ENCODE results near the gene PRKG1.

The PRKG1 gene

DNA sequence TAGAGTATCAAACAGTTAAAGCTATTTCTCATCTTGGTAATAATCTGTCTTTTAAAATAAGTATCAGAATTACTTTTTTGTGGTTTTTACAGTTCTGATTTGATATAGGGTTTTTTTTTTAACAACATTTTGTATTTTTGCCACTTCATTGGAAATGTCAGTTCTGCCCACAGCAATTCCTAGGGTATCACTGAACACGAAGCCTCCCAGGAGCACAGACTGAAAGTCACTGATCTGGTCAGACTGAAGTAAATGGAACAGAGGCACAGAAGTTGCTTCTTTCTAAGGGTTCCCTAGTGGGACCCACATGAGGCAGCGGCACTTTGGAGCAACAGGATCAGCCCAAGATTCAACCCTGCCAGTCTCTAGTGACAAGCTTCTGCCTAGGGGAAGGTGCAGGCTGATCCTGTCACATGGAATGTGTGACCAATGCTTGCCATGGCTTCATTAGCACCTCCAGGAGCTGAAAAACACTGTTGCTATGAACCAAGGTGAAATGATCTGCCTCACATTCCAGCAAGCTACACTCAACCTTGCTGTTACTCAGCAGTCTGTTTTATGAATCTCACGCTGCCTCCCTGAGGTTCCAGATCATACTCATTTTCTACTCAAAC, 898.6 kb downstream of the PRKG1 start:
- FAIRE-seq: no peak
- DNase-seq (ENCODE audit: insufficient read length, low spot score): no peak
- TF ChIP-seq POLR2A (IDR thresholded peaks at IDR 0.05; ENCODE audit: low read depth, low read length) (no peak), POLR2AphosphoS5 (IDR thresholded peaks at IDR 0.05; ENCODE audit: low read depth, low read length) (no peak), TAF1 (IDR thresholded peaks at IDR 0.05; ENCODE audit: low read depth, low read length) (no peak), PAX5 (IDR thresholded peaks at IDR 0.05; ENCODE audit: insufficient read depth, low read length, severe bottlenecking) (no peak), SPI1 (IDR thresholded peaks at IDR 0.05; ENCODE audit: low read depth, low read length) (no peak), POU2F2 (IDR thresholded peaks at IDR 0.05; ENCODE audit: low read depth, low read length) (no peak)

DNA sequence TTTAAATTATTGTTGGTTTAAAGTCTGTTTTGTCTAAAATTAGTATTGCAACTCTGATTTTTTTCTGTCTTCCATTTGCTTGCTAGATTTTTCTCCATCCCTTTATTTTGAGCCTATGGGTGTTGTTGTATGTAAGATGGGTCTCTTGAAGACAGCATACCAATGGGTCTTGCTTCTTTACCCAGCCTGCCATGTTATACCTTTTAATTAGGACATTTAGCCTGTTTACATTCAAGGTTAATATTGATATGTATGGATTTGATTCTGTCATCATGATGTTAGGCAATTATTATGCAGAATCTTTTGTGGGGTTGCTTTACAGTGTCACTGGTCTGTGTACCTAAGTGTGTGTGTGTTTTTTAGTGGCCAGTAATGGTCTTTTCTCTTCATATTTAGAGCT, 906.5 kb downstream of the PRKG1 start:
- no peak for TF ChIP-seq POLR2AphosphoS5 (IDR thresholded peaks at IDR 0.05; ENCODE audit: low read depth, low read length)
- TF ChIP-seq POLR2A (IDR thresholded peaks at IDR 0.05; ENCODE audit: low read depth, low read length): no peak
- no peak for TF ChIP-seq POU2F2 (IDR thresholded peaks at IDR 0.05; ENCODE audit: low read depth, low read length)
- no peak for TF ChIP-seq TAF1 (IDR thresholded peaks at IDR 0.05; ENCODE audit: low read depth, low read length)
- TF ChIP-seq SPI1 (IDR thresholded peaks at IDR 0.05; ENCODE audit: low read depth, low read length): no peak
- no peak for TF ChIP-seq PAX5 (IDR thresholded peaks at IDR 0.05; ENCODE audit: insufficient read depth, low read length, severe bottlenecking)
- FAIRE-seq: no peak
- no peak for DNase-seq (ENCODE audit: insufficient read length, low spot score)

DNA sequence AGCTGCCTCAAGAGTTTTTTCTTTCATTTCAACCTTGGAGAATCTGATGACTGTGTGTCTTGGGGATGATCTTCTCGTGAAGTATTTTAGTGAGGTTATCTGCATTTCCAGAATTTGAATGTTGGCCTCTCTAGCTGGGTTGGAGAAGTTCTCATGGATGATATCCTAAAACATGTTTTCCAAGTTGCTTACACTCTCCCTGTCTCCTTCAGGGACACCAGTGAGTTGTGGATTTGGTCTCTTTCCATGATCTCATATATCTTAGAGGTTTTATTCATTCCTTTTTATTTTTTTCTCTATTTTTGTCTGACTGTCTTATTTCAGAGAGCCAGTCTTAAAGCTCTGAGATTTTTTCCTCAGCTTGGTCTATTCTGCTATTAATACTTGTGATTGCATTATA, 907.4 kb downstream of the PRKG1 start:
- no peak for FAIRE-seq
- TF ChIP-seq PAX5 (IDR thresholded peaks at IDR 0.05; ENCODE audit: insufficient read depth, low read length, severe bottlenecking): no peak
- TF ChIP-seq SPI1 (IDR thresholded peaks at IDR 0.05; ENCODE audit: low read depth, low read length): no peak
- TF ChIP-seq TAF1 (IDR thresholded peaks at IDR 0.05; ENCODE audit: low read depth, low read length): no peak
- no peak for TF ChIP-seq POU2F2 (IDR thresholded peaks at IDR 0.05; ENCODE audit: low read depth, low read length)
- no peak for TF ChIP-seq POLR2A (IDR thresholded peaks at IDR 0.05; ENCODE audit: low read depth, low read length)
- TF ChIP-seq POLR2AphosphoS5 (IDR thresholded peaks at IDR 0.05; ENCODE audit: low read depth, low read length): no peak

DNA sequence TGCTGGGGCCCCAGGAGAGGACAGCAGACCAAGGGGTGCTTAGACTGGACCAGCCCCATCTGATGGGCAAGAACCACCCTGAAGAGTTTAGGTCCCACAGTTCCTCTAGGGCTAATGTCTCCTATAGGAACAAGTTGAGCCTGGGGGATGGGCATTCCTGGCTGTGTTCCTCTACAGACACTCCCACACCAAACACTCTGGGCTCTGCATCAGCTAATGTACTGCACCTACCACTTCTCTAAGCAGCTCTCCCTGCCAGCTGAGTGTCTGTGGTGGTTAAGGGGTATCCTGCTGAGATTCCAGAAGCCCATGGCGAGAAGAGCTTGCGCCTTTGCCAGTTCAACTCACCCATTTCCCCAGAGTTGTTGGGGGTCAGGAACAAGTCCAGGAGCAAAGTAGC, 909.2 kb downstream of the PRKG1 start:
- TF ChIP-seq TAF1 (IDR thresholded peaks at IDR 0.05; ENCODE audit: low read depth, low read length) (no peak), POLR2A (IDR thresholded peaks at IDR 0.05; ENCODE audit: low read depth, low read length) (no peak), POU2F2 (IDR thresholded peaks at IDR 0.05; ENCODE audit: low read depth, low read length) (no peak)
- DNase-seq (ENCODE audit: insufficient read length, low spot score) (no peak), FAIRE-seq (no peak)

More for the DNA sequence above, 907.4 kb downstream of the PRKG1 start:
- no peak for DNase-seq (ENCODE audit: insufficient read length, low spot score)

DNA sequence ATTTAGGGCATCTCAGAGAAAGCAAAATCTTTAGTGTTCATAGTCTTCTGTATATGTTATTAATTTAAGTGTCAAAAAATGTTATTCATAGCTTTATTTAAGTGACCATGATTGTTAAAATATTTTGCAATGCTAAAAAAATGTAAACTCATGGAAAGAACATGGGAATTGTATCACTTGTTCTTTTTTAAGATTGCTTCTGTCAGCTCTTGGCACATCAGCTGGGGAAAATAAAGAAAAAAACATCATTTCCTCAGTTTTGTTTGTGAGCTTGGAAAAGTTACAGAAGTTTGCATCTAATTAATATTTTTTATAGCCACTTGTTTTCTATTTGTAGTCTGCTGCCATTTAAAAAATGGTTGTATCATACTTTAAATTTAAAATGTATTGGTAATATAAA, 911.0 kb downstream of the PRKG1 start:
- FAIRE-seq (no peak), DNase-seq (ENCODE audit: insufficient read length, low spot score) (no peak)
- no peak for TF ChIP-seq PAX5 (IDR thresholded peaks at IDR 0.05; ENCODE audit: insufficient read depth, low read length, severe bottlenecking)
- TF ChIP-seq POLR2A (IDR thresholded peaks at IDR 0.05; ENCODE audit: low read depth, low read length): no peak

DNA sequence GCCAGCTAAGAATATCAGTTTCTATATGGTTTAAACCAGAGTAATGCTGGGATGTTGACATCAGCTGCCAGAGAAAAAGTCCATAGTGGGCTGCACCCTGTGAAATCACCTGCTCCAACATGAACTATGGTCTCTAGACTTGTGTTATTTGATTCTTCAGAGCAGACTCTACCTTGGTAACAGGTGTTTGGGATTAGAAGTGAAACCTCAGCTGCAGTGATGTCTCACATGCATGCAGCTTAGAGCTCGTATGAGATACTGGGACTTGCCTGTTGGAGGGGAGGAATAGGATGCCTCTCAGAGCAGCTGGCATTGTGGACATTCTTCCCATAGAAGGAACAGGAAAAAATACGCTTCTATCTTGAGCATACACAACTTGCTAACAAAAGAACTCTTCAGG, 912.2 kb downstream of the PRKG1 start:
- FAIRE-seq (no peak), DNase-seq (ENCODE audit: insufficient read length, low spot score) (no peak)
- TF ChIP-seq POU2F2 (IDR thresholded peaks at IDR 0.05; ENCODE audit: low read depth, low read length) (no peak), PAX5 (IDR thresholded peaks at IDR 0.05; ENCODE audit: insufficient read depth, low read length, severe bottlenecking) (no peak), POLR2AphosphoS5 (IDR thresholded peaks at IDR 0.05; ENCODE audit: low read depth, low read length) (no peak), POLR2A (IDR thresholded peaks at IDR 0.05; ENCODE audit: low read depth, low read length) (no peak), TAF1 (IDR thresholded peaks at IDR 0.05; ENCODE audit: low read depth, low read length) (no peak)

DNA sequence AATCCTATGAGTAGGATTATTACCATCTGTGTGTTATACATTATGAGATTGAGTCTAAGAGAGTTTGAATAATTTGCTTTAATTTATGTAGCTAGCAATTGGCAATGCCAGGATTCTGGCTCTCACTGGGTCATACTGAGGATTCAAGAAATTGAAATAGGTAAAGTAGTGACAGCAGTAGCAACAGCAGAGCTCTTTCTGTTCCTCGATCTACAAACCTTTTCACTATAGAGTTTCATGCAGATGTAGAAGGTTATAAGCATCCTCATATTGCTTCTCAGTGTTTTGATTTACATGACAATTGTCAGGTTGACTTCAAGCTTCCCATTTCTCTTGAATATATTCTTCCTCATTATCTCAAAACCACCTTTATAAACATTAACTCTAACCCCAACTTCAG, 919.2 kb downstream of the PRKG1 start:
- no peak for FAIRE-seq
- TF ChIP-seq TAF1 (IDR thresholded peaks at IDR 0.05; ENCODE audit: low read depth, low read length) (no peak), POLR2A (IDR thresholded peaks at IDR 0.05; ENCODE audit: low read depth, low read length) (no peak), POU2F2 (IDR thresholded peaks at IDR 0.05; ENCODE audit: low read depth, low read length) (no peak), POLR2AphosphoS5 (IDR thresholded peaks at IDR 0.05; ENCODE audit: low read depth, low read length) (no peak), PAX5 (IDR thresholded peaks at IDR 0.05; ENCODE audit: insufficient read depth, low read length, severe bottlenecking) (no peak), SPI1 (IDR thresholded peaks at IDR 0.05; ENCODE audit: low read depth, low read length) (no peak)
- no peak for DNase-seq (ENCODE audit: insufficient read length, low spot score)

DNA sequence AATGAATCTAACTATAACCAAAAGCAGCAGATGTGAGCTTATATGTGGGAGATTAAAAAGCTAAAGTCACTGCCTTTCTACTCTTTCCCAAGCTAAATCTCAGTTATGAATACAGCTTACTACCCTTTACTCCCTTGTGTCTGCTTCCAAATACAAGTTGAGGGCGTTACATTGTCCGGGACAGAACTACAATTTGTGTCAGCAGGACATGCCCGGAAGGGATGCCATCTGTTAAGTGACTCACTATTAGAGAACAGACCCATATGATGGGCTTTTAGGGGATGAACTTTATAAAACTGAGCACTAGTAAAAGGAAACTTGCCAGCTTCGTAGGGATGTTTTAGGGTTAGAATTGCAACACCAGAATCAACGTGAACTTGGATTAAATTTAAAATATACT, 924.8 kb downstream of the PRKG1 start:
- DNase-seq (ENCODE audit: insufficient read length, low spot score) (no peak), FAIRE-seq (no peak)
- TF ChIP-seq TAF1 (IDR thresholded peaks at IDR 0.05; ENCODE audit: low read depth, low read length): no peak
- no peak for TF ChIP-seq POLR2AphosphoS5 (IDR thresholded peaks at IDR 0.05; ENCODE audit: low read depth, low read length)
- no peak for TF ChIP-seq PAX5 (IDR thresholded peaks at IDR 0.05; ENCODE audit: insufficient read depth, low read length, severe bottlenecking)
- TF ChIP-seq SPI1 (IDR thresholded peaks at IDR 0.05; ENCODE audit: low read depth, low read length): no peak
- no peak for TF ChIP-seq POLR2A (IDR thresholded peaks at IDR 0.05; ENCODE audit: low read depth, low read length)
- no peak for TF ChIP-seq POU2F2 (IDR thresholded peaks at IDR 0.05; ENCODE audit: low read depth, low read length)

DNA sequence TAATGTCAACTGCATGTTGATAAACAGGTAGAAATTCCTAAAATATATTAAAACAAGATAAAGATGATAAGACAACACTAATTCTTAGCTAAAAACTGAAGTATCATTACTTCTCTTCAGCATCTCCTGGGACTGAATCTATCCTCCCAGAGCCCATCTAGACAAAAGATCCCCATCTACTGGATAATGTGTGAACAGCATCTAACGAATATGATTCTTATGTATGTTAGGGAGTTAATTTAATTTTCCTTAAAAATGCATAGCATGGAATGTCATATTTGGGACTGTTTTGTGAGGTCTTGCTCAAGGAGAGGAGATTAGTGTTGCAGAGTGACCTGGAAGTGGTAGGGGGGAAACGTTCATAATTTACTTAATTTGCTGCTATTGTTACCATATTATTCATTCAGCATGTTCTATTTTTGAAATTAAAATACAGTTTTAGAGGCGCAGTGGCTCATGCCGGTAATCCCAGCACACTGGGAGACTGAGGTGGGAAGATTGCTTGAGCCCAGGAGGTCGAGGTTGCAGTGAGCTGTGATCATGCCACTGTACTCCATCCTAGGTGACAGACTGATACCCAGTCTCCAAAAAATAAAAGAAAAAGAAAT, 930.2 kb downstream of the PRKG1 start:
- FAIRE-seq (no peak), DNase-seq (ENCODE audit: insufficient read length, low spot score) (peak; percentile 9)
- TF ChIP-seq POLR2A (IDR thresholded peaks at IDR 0.05; ENCODE audit: low read depth, low read length): no peak
- TF ChIP-seq PAX5 (IDR thresholded peaks at IDR 0.05; ENCODE audit: insufficient read depth, low read length, severe bottlenecking): no peak
- no peak for TF ChIP-seq SPI1 (IDR thresholded peaks at IDR 0.05; ENCODE audit: low read depth, low read length)
- no peak for TF ChIP-seq POLR2AphosphoS5 (IDR thresholded peaks at IDR 0.05; ENCODE audit: low read depth, low read length)
- TF ChIP-seq POU2F2 (IDR thresholded peaks at IDR 0.05; ENCODE audit: low read depth, low read length): no peak
- no peak for TF ChIP-seq TAF1 (IDR thresholded peaks at IDR 0.05; ENCODE audit: low read depth, low read length)

DNA sequence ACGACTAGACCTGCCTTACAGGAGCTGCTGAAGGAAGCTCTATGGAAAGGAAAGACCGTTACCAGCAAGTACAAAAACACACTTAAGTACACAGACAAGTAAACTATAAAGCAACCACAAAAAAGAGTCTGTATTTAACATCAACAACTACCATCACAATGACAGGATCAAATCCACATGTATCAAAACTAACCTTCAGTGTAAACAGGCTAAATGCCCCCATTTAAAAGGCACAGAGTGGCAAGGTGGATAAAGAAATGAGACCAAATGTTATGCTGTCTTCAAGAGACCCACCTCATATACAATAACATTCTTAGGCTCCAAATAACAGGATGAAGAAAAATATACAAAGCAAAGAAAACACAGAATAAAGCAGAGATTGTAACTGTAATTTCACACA, 932.8 kb downstream of the PRKG1 start:
- FAIRE-seq (no peak), DNase-seq (ENCODE audit: insufficient read length, low spot score) (no peak)
- no peak for TF ChIP-seq TAF1 (IDR thresholded peaks at IDR 0.05; ENCODE audit: low read depth, low read length)
- no peak for TF ChIP-seq SPI1 (IDR thresholded peaks at IDR 0.05; ENCODE audit: low read depth, low read length)
- TF ChIP-seq POU2F2 (IDR thresholded peaks at IDR 0.05; ENCODE audit: low read depth, low read length): no peak
- TF ChIP-seq PAX5 (IDR thresholded peaks at IDR 0.05; ENCODE audit: insufficient read depth, low read length, severe bottlenecking): no peak
- TF ChIP-seq POLR2A (IDR thresholded peaks at IDR 0.05; ENCODE audit: low read depth, low read length): no peak
- TF ChIP-seq POLR2AphosphoS5 (IDR thresholded peaks at IDR 0.05; ENCODE audit: low read depth, low read length): no peak

Data from GM12891 (cell line).